ENCODE data around the gene TENT5C.

TENT5C gene

DNA sequence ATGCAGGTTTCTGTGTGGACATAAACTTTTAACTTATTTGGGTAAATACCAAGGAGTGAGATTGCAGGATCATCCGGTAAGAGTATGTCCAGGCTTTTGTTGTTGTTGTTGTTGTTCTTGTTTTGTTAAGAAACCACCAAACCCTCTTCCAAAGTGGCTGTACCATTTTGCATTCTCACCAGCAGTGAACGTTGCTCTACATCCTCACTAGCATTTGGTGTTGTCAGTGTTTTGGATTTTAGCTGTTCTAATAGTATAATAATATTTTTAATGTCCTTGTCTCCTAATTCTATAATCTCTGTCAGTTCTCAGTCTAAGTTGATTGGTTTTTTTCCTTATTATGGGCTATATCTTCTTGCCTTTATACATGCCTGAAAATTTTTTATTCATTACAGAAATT lies 37.8 kb downstream of the TENT5C start:
- Histone ChIP-seq H3K27ac (replicated peaks) (no peak overlapping the region), H3K27me3 (ENCODE audit: insufficient read depth, poor library complexity, severe bottlenecking) (no peaks in the 10 kb centered on the region), H3K4me3 (replicated peaks; ENCODE audit: insufficient read depth, low read length) (no peak overlapping the region)
- TF ChIP-seq GABPA (IDR thresholded peaks at IDR 0.05; ENCODE audit: low read depth) (no peak), POLR2AphosphoS5 (IDR thresholded peaks at IDR 0.05; ENCODE audit: low read depth) (no peak), SPI1 (IDR thresholded peaks at IDR 0.05; ENCODE audit: borderline replicate concordance, low read depth) (no peak)
- TF ChIP-seq, protein P1, sequence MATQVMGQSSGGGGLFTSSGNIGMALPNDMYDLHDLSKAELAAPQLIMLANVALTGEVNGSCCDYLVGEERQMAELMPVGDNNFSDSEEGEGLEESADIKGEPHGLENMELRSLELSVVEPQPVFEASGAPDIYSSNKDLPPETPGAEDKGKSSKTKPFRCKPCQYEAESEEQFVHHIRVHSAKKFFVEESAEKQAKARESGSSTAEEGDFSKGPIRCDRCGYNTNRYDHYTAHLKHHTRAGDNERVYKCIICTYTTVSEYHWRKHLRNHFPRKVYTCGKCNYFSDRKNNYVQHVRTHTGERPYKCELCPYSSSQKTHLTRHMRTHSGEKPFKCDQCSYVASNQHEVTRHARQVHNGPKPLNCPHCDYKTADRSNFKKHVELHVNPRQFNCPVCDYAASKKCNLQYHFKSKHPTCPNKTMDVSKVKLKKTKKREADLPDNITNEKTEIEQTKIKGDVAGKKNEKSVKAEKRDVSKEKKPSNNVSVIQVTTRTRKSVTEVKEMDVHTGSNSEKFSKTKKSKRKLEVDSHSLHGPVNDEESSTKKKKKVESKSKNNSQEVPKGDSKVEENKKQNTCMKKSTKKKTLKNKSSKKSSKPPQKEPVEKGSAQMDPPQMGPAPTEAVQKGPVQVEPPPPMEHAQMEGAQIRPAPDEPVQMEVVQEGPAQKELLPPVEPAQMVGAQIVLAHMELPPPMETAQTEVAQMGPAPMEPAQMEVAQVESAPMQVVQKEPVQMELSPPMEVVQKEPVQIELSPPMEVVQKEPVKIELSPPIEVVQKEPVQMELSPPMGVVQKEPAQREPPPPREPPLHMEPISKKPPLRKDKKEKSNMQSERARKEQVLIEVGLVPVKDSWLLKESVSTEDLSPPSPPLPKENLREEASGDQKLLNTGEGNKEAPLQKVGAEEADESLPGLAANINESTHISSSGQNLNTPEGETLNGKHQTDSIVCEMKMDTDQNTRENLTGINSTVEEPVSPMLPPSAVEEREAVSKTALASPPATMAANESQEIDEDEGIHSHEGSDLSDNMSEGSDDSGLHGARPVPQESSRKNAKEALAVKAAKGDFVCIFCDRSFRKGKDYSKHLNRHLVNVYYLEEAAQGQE (IDR thresholded peaks at IDR 0.05; ENCODE audit: insufficient replicate concordance, low read depth) = no peak
- TF ChIP-seq, protein P2, sequence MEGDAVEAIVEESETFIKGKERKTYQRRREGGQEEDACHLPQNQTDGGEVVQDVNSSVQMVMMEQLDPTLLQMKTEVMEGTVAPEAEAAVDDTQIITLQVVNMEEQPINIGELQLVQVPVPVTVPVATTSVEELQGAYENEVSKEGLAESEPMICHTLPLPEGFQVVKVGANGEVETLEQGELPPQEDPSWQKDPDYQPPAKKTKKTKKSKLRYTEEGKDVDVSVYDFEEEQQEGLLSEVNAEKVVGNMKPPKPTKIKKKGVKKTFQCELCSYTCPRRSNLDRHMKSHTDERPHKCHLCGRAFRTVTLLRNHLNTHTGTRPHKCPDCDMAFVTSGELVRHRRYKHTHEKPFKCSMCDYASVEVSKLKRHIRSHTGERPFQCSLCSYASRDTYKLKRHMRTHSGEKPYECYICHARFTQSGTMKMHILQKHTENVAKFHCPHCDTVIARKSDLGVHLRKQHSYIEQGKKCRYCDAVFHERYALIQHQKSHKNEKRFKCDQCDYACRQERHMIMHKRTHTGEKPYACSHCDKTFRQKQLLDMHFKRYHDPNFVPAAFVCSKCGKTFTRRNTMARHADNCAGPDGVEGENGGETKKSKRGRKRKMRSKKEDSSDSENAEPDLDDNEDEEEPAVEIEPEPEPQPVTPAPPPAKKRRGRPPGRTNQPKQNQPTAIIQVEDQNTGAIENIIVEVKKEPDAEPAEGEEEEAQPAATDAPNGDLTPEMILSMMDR (IDR thresholded peaks at IDR 0.05; ENCODE audit: insufficient read depth, low read length) = no peak
- no peak for DNase-seq (ENCODE audit: low read depth in 1 of 2, low spot score in 1 of 2)

DNA sequence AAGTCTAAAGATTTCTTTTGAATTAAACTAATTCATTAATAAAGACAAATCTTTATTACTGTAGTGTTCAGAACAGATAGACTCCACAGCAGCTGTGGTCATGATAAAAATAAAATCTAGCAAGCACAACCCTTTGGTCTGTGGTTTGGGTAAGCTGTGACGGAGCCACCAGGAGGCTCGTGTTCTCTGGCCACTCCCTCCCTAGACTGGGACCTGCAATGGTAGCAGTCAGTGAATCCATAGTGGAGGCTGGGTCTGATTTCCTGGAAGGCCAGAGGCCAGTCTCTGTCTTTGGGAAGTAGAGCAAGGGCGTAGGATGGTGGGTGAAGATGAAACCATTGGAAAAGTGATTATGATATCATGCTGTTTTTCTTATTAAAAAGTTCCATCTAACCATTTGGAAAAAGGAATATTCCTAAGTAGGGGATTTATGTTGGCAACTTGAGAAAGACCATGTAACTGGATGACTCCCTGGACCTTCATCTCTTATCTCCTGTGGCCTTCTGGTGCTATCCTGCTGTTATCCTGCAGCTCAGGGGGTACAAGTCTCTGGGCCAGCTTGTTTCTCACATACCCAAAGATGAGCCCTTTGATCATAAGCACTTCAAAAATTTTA lies 39.0 kb downstream of the TENT5C start:
- TF ChIP-seq GABPA (IDR thresholded peaks at IDR 0.05; ENCODE audit: low read depth) (no peak), SPI1 (IDR thresholded peaks at IDR 0.05; ENCODE audit: borderline replicate concordance, low read depth) (no peak), POLR2AphosphoS5 (IDR thresholded peaks at IDR 0.05; ENCODE audit: low read depth) (no peak)
- TF ChIP-seq, protein P2 (IDR thresholded peaks at IDR 0.05; ENCODE audit: insufficient read depth, low read length) = no peak
- TF ChIP-seq, protein P1 (IDR thresholded peaks at IDR 0.05; ENCODE audit: insufficient replicate concordance, low read depth) = no peak
- no peaks in the 10 kb centered on the region for H3K27me3 ChIP-seq (ENCODE audit: insufficient read depth, poor library complexity, severe bottlenecking)
- H3K27ac ChIP-seq (replicated peaks) = no peak overlapping the region
- DNase-seq (ENCODE audit: low read depth in 1 of 2, low spot score in 1 of 2) = no peak
- no peak overlapping the region for H3K4me3 ChIP-seq (replicated peaks; ENCODE audit: insufficient read depth, low read length)

DNA sequence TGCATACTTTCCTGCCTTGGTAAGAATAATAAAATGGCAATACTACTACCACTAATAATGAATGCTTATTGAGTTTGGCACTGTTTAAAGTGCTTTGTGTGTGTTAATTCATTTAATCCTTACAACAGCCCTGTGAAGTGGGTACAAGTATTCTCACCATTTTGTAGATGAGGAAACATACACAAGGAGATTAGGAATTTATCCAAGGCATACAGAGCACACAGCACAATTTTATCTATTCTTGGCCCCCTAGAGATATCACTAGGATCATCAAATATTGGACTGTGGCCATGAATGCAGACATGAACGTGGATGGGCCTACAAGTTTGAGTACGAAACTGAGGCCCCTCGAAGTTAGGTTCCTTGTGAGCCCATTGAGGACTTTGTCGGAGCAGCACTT lies 39.5 kb downstream of the TENT5C start:
- Histone ChIP-seq H3K27me3 (ENCODE audit: insufficient read depth, poor library complexity, severe bottlenecking) (no peaks in the 10 kb centered on the region), H3K27ac (replicated peaks) (no peak overlapping the region), H3K4me3 (replicated peaks; ENCODE audit: insufficient read depth, low read length) (no peak overlapping the region)
- no peak for DNase-seq (ENCODE audit: low read depth in 1 of 2, low spot score in 1 of 2)
- TF ChIP-seq, protein P1 (IDR thresholded peaks at IDR 0.05; ENCODE audit: insufficient replicate concordance, low read depth) = no peak
- no peak for TF ChIP-seq SPI1 (IDR thresholded peaks at IDR 0.05; ENCODE audit: borderline replicate concordance, low read depth)
- TF ChIP-seq, protein P2 (IDR thresholded peaks at IDR 0.05; ENCODE audit: insufficient read depth, low read length) = no peak
- TF ChIP-seq POLR2AphosphoS5 (IDR thresholded peaks at IDR 0.05; ENCODE audit: low read depth) = no peak
- no peak for TF ChIP-seq GABPA (IDR thresholded peaks at IDR 0.05; ENCODE audit: low read depth)
